HG03575 (cell line): ENCODE data around the gene NAB2.
"Not testable (repeated sequence)": the region's sequence is repeated elsewhere in the genome, so short reads cannot be mapped to it uniquely, and the experiment has no call there.

ENCODE experiments used
- ATAC-seq: cut with Tn5 transposase; IDR thresholded peaks from one replicate; pipeline ENCODE4 v1.9.1; 2021; ENCODE audit not compliant: unreplicated experiment, insufficient number of reproducible peaks, low FRiP score; ENCODE audit errors: extremely low read depth

Gene NAB2

GRCh38 chr12:57106021-57106708 is 17.3 kb downstream of the NAB2 start:
- ATAC-seq, result no peak

- ATAC-seq, result no peak
These were observed 18.7 kb downstream of the NAB2 start for GRCh38 chr12:57107456-57108155.

GRCh38 chr12:57109207-57110103 is 20.5 kb downstream of the NAB2 start:
- no peak for ATAC-seq

DNA sequence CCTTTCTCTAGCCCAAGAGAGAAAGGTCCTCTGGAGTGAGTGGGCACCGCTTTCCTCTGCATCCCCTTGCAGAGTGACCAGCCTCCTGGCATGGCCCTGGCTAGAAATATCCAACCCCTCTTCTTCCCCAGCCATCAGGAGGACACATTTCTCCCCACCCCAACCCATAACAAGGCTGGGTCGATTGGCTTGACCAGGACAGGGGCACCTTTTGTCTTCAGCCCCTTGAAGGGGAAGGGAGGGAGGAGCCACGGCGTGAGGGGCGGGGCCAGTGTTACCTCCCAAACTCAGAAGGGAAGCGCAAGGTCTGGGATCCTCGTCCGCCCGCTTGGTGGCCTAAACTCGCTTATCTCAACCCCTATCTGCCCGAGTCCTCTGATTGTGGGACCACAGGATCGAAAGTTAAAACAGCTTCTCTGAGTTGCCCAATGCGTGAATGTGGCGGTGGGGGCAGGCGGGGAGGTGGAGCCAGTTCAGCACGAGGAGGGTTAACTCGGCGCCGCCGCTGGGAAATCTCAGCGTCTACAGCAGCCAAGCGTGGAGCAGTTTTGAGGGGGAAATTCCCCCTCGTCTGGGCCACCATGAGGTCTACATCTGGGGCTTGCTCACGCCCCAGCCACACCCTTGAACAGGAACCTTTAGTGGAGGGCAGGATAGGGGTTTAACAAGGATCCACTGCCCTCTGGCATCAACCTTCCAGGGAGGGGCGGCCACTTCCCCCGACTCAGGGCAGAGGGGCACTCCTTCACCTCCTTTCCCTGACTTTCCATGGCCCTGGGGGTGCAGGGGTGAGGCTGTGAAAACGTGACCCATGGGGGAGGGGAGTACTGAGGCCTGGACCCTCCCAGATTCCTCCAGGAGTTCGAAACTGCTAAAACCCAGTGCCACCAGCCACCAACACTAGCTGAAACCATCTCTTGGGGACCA is 21.5 kb downstream of the NAB2 start:
- ATAC-seq, result no peak

DNA sequence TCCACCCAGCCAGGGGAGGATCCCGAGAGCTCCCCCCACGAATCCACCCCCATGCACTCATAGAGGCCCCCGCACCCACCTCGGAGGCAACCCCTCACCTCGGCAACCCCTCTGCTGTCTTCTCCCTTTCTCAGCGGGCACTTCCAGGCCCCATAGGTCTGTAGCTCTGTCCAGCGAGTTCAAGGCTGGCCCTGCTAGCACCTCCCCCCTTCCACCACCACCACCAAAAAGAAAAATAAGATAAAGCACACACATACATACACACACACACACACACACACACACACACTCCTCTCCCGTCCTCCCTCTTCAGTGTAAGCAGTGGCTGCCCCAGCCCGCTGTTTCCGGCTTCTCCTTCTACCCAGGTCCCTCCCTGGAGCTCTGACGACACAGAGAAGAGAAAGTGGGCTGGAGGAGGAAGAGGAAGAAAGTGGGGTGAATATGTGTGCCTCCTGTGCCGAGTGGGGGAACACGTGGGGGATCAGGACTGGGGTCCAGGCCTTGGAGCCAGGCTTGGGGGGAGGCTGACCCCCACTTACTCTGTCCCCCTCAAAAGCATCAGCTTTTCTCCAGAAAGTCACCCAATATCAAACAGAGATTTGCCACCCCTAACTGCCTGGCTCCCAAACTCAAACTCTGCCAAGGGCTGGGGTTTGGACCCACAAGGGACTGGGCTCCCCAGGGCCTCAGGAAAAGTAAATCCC is 22.3 kb downstream of the NAB2 start, which contains the start of gene STAT6:
TSS of gene STAT6 (minus strand) at position 332 of the 704 bp plus-strand sequence. CDS start 3,084 bp downstream, outside the sequence.
- no peak for ATAC-seq

DNA sequence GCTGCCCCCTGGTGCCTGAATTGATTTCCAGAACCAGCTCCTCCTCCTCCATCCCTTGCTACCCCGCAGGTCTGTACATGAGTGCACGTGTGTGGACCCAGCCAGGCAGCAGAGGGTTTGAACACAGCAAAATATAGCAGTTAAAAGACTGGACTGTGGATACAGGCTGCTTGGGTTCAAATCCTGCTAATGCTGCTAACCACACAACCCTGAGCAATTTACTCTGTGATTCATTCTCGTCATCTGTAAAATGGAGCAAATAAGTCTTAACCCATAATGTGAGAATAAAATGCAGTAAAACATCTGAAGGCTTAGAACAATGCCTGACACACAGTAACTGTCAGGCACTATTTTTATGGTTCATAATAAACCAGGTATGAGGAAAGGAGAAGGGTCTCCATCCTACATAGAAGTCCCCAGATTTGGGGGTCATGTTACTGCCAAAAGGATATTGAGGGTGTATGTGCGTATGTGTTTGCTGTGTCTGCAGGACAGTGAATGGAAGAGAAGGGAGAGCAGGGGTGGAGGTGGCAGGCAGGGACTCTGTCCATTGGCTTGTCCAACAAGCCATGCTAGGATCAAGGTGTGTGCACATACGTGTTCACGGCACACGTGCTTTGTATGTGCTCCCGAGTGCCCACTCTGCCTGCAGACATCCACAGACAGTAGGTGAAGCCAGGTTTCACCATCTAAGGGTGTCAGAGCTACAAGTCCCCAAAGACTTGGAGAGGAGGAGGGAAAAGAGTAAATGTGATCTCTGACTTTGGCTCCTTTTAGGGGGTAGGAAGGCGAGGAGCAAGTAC is 23.8 kb downstream of the NAB2 start:
- no peak for ATAC-seq

DNA sequence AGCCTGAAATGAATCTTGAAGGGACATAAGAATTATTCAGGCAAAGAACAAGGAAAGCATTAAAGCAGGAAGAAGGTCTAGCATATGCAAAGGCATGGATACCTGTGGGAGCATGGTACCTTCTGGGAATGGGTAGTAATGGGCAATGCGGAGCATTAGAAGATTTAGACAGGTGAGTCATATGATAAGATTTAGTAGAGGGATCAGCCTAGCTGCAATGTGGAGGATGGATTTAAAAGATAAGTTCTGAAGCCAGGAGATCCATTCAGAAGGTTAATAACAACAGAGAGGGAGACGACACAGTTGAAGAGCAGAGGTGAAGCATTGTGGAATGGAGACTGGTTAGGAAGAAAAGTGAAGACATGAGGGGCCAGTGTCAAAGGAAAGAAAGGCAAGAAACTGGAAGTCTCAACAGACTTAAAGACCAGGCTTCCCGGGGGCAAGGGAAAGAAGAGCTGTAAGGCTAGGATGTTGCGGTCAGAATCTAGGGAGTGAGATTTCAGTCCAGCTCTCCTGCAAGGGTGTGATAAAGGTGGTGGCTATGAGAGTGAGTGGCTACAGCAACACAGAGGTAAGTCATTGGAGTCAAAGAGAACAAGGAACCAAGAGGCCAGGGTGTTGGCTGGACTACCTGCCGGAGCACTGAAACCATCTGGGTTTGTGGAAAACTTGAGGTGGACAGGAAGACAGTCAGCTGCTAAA is 27.8 kb downstream of the NAB2 start:
- ATAC-seq, result no peak

DNA sequence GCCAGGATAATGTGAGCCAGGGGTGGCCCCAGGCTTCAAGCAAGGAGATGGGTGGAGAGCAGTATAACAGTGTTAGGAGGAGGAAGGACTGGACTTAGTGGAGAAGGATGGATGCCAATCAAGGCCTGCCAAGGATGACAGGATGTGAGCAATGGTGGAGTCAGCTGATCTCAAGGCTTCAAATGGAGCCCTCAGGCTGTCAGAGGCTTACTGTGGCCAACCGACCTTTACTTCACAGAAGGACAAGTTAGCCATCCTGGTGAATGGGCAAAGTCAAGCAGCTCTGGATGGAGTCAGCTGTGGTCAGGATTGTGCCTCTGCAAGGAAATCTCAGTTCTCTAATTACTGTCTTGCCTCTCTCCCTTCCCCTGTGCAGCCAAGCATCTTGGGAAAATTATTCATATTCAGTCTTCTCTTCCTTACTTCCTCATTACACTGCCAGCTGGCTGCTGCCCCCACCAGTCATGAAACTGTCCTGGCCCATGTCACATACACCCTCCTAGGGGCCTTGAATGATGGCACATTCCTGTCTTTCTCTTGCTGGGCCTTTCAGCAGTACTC is 29.9 kb downstream of the NAB2 start:
- no peak for ATAC-seq

DNA sequence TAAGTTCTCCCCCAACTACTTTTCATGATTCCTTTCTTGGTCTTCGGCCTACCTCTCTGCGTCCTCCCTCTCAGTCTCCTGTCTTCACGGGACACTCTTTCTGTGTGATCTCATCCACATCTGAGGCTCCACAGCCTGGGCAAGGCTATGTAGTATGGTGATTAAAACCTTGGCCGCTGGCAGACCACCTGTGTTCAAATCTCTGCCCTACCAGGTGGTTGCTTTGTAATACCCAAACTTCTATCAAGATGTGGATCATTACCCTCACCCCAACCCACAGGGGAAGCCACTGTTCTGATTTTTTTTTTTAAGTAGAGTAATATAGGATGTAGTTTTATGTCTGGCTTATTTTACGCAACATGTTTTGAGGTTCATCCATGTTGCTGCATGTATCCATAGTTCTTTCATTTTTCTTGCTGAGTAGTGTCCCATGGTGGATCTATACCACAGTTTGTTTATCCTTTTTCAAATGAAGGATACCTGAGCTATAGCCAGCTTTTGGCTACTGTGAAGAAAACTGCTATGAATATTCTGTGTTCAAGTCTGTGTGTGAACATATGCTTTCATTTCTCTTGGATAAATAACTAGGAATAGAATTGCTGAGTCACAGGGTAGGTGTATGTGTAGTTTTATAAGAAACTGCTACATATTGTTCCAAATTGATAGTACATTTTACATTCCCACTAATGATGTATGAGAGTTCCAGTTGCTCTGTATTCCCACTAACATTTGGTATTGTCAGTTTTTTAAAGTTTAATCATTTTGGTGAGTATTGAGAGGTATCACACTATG is 30.6 kb downstream of the NAB2 start:
- no peak for ATAC-seq

- not testable (repeated sequence) for ATAC-seq
These were observed 31.8 kb downstream of the NAB2 start for GRCh38 chr12:57120718-57121117.

DNA sequence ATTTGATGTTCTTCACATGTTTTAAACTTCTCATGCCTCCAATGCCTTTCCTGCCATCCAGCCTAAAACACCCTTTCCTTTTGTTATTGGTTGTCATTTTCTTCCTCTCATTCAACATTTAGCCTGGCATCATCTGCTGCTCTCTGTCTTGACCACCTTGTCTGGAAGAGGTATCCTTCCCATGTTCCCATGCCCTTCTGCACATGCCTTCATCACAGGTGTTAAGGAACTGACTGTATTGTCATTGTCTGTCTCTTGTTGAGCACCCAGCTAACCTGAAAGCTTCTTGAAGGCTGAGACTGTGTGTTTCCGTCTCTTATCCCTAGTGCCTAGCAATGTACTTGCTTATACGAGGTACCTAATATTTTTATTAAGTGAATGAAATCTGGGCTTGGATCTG is 34.9 kb downstream of the NAB2 start:
- ATAC-seq, result no peak

DNA sequence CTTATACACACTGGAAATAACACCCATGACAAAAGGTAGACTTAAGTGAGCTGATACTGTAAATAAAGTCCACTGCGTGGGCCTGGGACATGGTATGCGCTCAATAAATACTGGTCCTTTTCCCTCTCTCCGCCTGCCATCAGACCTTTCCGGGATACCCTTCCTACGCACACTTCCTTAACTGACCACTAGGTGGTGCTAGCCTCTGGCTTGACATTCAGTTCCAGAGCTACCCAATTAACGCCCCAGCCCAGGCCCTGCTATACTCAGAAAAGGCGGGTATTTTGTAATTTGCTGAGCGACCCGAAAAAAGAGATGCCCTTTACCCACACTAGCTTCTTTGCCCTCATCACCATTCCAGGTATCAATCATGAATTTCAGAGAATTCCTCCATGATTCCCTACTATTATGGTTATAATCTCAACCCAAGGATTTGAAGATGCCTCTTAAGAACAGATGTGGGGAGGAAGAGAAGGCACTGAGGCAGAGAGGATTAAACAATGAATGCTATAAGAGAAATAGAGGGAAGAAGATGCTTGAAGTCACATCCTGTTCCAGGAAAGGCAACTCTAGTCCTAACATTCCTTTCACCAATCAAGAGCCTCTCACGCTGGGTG is 35.5 kb downstream of the NAB2 start:
- no peak for ATAC-seq

- no peak for ATAC-seq
These were observed 37.1 kb downstream of the NAB2 start for GRCh38 chr12:57126061-57126460.

- ATAC-seq, result no peak
These were observed 37.6 kb downstream of the NAB2 start for GRCh38 chr12:57126561-57126960.

DNA sequence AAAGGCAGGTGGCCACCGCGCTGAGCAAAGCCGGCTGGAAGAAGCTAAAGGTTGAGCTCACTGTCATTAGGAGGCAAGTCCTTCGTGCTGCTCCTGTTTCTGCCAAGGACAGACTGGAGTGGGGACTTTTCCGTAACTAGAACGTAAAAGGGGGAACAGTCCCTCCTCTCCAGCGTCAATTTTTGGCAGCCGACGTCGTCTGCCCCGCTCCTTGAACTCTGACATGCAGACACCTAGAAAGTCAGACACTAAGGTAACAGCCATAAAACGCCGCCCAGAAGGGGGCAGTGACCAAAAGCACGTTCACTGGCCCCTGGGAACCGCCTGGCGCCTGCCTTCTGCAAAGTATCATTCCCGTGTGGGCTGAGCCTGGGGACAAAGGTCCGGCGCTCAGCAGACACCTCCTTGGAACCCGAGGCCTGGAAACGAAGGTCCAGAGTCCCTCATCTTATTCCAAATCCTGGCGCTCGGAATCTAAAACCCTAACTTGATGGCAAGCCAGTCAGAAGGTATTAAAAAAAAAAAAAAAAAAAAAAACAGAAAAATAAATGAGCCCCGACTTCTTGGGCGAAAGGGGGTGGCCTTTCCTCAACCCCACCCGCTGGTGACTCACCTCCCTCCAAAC is 38.3 kb downstream of the NAB2 start:
- no peak for ATAC-seq
